Spleen (tissue), 11 donors: ENCODE data around the gene POU6F1. TPM values are rescaled to one million over a fixed set of nuclear protein-coding genes. Genes with fewer than 3 reads are reported as not detected.

Source experiments
- DNase-seq: peaks from one replicate; pipeline ENCODE4 v3.0.0-alpha.2; 2020
- H3K27ac ChIP-seq, 8 donors: fragments of 200-600 bp; sonication (generic) in 7 of 8; 1 replicate in 4 of 8; 2 replicates in 4 of 8; pipeline versions ENCODE4 v1.5.0 to v1.8.0; 2016 to 2021; ENCODE audit warnings: inconsistent platforms in 4 of 8, mild to moderate bottlenecking in 4 of 8, moderate library complexity in 1 of 8
- H3K27me3 ChIP-seq, 7 donors: fragments of 200-600 bp; sonication (generic) in 6 of 7; replicated peaks in 1 of 7; 1 replicate in 4 of 7; 2 replicates in 3 of 7; pipeline versions ENCODE4 v1.5.0 to v1.8.0; 2016 to 2021; ENCODE audit warnings: inconsistent platforms in 3 of 7, mild to moderate bottlenecking in 1 of 7
- H3K36me3 ChIP-seq, 6 donors: fragments of 200-600 bp; sonication (generic) in 5 of 6; 1 replicate in 4 of 6; 2 replicates in 2 of 6; pipeline versions ENCODE4 v1.5.0 to v1.8.0; 2016 to 2021; ENCODE audit warnings: inconsistent platforms in 2 of 6
- H3K4me1 ChIP-seq, 6 donors: fragments of 200-600 bp; sonication (generic) in 5 of 6; 1 replicate in 3 of 6; 2 replicates in 3 of 6; pipeline versions ENCODE4 v1.5.0 to v1.8.0; 2016 to 2021; ENCODE audit warnings: inconsistent platforms in 3 of 6
- H3K4me3 ChIP-seq, 8 donors: fragments of 200-600 bp; sonication (generic) in 7 of 8; 1 replicate in 4 of 8; 2 replicates in 4 of 8; pipeline versions ENCODE4 v1.5.0 to v1.8.0; 2016 to 2021; ENCODE audit warnings: inconsistent platforms in 4 of 8, mild to moderate bottlenecking in 4 of 8, moderate library complexity in 2 of 8
- H3K9me3 ChIP-seq, 8 donors: fragments of 200-600 bp; sonication (generic) in 7 of 8; 1 replicate in 4 of 8; 2 replicates in 4 of 8; pipeline versions ENCODE4 v1.5.0 to v1.8.0; 2016 to 2021; ENCODE audit warnings: inconsistent platforms in 4 of 8
- POLR2A ChIP-seq, 3 donors: fragments of 450-650 bp; IDR thresholded peaks; one replicate each; pipeline ENCODE4 v1.5.1; 2017; ENCODE audit warnings: antibody characterized with exemption in 3 of 3, mild to moderate bottlenecking in 1 of 3
- POLR2AphosphoS5 ChIP-seq, 3 donors: sonication (generic); formaldehyde crosslinking; IDR thresholded peaks; one replicate each; pipeline ENCODE4 v1.5.1; 2017; ENCODE audit warnings: antibody characterized with exemption in 3 of 3
- WGBS, 5 donors: extraction: QIAGEN DNeasy Blood & Tissue Kit in 3 of 5; methylation state at CpG; one replicate each; pipeline versions ENCODE4 v1.1.5 to v1.1.7; 2013 to 2018; 5-methylcytosine and 5-hydroxymethylcytosine counted together
- intact Hi-C: fragments of 100-400 bp; cut with DNase I; formaldehyde crosslinking; loops from one replicate; pipeline ENCODE4 v1.15.0; 2023; ENCODE audit warnings: low total_unique reads
- polyA plus RNA-seq, 3 donors: library from polyadenylated mRNA; stranded (reverse); fragments of 200-250 nt; gene quantifications; one replicate each; pipeline ENCODE4 v1.2.1, GENCODE V29; 2013
- total RNA-seq, 7 donors: library from RNA; depleted of rRNA in 3 of 7; stranded (reverse); fragments of >200 nt in 3 of 7; fragmentation: NEBNext Ultra II Directional in 4 of 7; extraction: Animal tissue kit (Norgen Biotek cat#: 25700) in 4 of 7; gene quantifications; one replicate each; pipeline versions ENCODE4 v1.1.0 to v1.2.1, GENCODE V29; 2016 to 2021
- TF ChIP-seq, protein P1 (sequence below), 11 experiments: fragments of 200-600 bp in 7 of 11; fragments of 450-650 bp in 4 of 11; sonication (generic) in 4 of 11; IDR thresholded peaks in 8 of 11; conservative IDR thresholded peaks in 3 of 11; 1 replicate in 7 of 11; 2 replicates in 4 of 11; pipeline versions ENCODE4 v1.4.0 to v1.8.0; 2016 to 2021; ENCODE audit warnings: antibody characterized with exemption in 11 of 11, inconsistent platforms in 4 of 11, mild to moderate bottlenecking in 1 of 11
- donor health status: healthy with polysubstance abuse.
- donor health status: DM: no; HTN: no; CAD: no; lungs with moderate emphysema.
- donor health status: DM: no; HTN: no; CAD: no.
- donor health status: Bipolar disorder and iron deficiency.
- donor health status: healthy.
- donor health status: DM: no; HTN: no; CAD: no.
- donor health status: DM: yes; HTN: yes; CAD: no.

The POU6F1 gene
- total and polyA plus RNA-seq, 10 donors, result 3.9 to 27.1 (median 18.5) TPM

DNA sequence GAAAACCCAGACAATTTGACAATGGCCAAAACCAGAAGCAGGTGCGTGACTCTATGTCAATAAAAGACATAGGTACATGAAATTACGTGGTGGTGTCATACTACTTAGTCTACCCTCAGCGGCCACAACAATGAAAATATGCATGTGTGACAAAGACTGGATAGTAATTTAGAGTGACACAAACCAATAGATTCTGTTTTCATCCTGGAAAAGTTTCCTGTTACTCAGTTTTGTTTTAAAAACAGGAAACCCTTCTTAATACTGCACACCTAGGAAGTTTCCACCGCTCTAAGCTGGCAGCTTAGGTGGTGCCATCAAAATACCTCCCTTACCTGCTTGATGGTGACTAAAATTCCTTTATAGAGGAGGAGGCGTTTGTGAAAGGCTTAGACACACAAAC is 15.1 kb downstream of the POU6F1 start:
- no peak for TF ChIP-seq POLR2A (IDR thresholded peaks at IDR 0.05)
- no peak for TF ChIP-seq POLR2AphosphoS5 (IDR thresholded peaks at IDR 0.05)
- TF ChIP-seq, protein P1, sequence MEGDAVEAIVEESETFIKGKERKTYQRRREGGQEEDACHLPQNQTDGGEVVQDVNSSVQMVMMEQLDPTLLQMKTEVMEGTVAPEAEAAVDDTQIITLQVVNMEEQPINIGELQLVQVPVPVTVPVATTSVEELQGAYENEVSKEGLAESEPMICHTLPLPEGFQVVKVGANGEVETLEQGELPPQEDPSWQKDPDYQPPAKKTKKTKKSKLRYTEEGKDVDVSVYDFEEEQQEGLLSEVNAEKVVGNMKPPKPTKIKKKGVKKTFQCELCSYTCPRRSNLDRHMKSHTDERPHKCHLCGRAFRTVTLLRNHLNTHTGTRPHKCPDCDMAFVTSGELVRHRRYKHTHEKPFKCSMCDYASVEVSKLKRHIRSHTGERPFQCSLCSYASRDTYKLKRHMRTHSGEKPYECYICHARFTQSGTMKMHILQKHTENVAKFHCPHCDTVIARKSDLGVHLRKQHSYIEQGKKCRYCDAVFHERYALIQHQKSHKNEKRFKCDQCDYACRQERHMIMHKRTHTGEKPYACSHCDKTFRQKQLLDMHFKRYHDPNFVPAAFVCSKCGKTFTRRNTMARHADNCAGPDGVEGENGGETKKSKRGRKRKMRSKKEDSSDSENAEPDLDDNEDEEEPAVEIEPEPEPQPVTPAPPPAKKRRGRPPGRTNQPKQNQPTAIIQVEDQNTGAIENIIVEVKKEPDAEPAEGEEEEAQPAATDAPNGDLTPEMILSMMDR (IDR thresholded peaks at IDR 0.05 in 8 of 11, conservative IDR thresholded peaks at IDR 0.05 in 3 of 11), result no peak
- H3K27ac ChIP-seq, result no peak overlapping the region
- peaks cover 0 to 39% (median 0%) of the 10 kb centered on the region in 6 donors for H3K36me3 ChIP-seq
- 86 to 90% (median 89%) methylated on average over 5 of the region's 5 CpGs for WGBS, 5 donors
- no peaks in the 10 kb centered on the region for H3K4me1 ChIP-seq
- DNase-seq, result no peak
- no peaks in the 10 kb centered on the region for H3K9me3 ChIP-seq
- no peak overlapping the region for H3K4me3 ChIP-seq
- intact Hi-C loops, result no loop called here
- H3K27me3 ChIP-seq, result no peaks in the 10 kb centered on the region

DNA sequence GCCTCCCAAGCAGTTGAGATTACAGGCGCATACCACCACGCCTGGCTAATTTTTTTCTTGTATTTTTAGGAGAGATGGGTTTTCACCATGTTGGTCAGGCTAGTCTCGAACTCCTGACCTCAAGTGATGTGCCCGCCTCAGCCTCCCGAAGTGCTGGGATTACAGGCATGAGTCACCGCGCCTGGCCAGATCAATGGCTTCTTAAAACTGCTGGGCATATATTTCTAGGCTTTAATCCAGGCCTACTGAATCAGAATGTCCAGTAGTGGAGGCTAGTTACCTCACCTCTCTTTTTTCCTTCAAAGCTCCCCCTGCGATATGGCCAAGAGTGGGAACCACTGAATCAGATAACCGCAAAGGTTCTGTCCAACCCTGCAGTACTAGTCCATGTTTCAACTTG is 17.1 kb downstream of the POU6F1 start:
- no peaks in the 10 kb centered on the region for H3K4me1 ChIP-seq
- no peaks in the 10 kb centered on the region for H3K9me3 ChIP-seq
- no peak for DNase-seq
- H3K27me3 ChIP-seq, result no peaks in the 10 kb centered on the region
- H3K27ac ChIP-seq, result no peak overlapping the region
- WGBS, 5 donors, result 92 to 96% (median 95%) methylated on average over 9 of the region's 9 CpGs
- intact Hi-C loops, result no loop called here
- H3K4me3 ChIP-seq, result no peak overlapping the region
- H3K36me3 ChIP-seq, result peaks cover 0 to 40% (median 0%) of the 10 kb centered on the region in 6 donors
- TF ChIP-seq, protein P1 (IDR thresholded peaks at IDR 0.05 in 8 of 11, conservative IDR thresholded peaks at IDR 0.05 in 3 of 11), result no peak
- TF ChIP-seq POLR2A (IDR thresholded peaks at IDR 0.05) (no peak), POLR2AphosphoS5 (IDR thresholded peaks at IDR 0.05) (no peak)

DNA sequence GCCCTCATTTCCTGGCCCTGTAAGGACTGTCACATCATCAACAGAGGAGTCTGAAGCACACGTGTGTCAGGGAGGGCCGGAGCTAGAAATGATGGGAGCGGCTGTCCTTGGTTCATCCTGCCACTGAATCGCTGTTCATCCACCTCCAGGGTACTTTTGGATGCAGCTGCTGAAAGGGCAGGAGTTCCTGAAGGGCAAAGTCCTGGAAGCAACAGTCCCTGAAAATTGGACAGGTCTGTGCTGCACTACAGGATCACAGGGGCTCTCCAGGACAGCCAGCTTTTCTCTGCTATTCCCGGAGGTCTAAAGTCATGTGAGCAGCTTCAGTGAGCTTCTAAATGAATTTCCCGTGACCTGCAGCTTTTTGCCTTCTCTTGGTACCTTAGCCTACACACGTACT is 17.7 kb downstream of the POU6F1 start:
- intact Hi-C loops, result no loop called here
- H3K36me3 ChIP-seq, result peaks cover 0 to 40% (median 0%) of the 10 kb centered on the region in 6 donors

DNA sequence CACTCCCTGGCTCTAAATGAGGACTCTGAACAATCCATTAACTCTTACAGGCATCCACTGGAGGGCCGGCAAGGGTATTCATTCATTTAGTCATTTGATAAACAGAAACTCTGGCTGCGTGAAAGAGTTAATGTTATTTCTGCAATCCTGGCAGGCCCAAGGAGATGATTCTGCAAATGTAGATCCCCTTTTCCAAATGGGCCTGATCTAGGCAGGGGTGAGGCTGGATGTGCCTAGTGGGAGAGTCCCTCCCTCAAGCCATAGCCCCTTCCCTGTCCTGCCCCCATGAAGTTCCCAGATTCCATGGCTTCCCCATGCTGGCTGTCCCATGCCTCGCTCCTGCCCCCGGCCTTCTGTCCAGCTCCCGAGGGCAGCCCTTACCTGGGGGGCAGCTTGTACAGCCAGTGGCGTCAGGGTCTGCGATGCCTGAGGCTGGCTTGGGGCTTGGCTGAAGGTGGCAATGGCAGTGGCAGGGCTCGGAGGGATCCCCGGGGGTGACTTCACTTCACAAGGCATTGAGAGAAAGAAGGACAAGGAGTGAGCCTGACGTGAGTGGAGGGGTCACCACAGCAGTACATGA is 18.4 kb downstream of the POU6F1 start:
- TF ChIP-seq POLR2A (IDR thresholded peaks at IDR 0.05), result no peak
- TF ChIP-seq, protein P1 (IDR thresholded peaks at IDR 0.05 in 8 of 11, conservative IDR thresholded peaks at IDR 0.05 in 3 of 11), result no peak
- no peak for TF ChIP-seq POLR2AphosphoS5 (IDR thresholded peaks at IDR 0.05)
- Histone ChIP-seq H3K4me3 (no peak overlapping the region), H3K4me1 (no peaks in the 10 kb centered on the region), H3K27ac (no peak overlapping the region), H3K36me3 (peaks cover 0 to 40% (median 0%) of the 10 kb centered on the region in 6 donors), H3K27me3 (no peaks in the 10 kb centered on the region), H3K9me3 (no peaks in the 10 kb centered on the region)
- 84 to 95% (median 90%) methylated on average over 9 to 10 of the region's 10 CpGs for WGBS, 5 donors
- intact Hi-C loops, result no loop called here
- DNase-seq, result no peak

More for the DNA sequence above, 17.7 kb downstream of the POU6F1 start:
- no peaks in the 10 kb centered on the region for H3K4me1 ChIP-seq
- WGBS, 5 donors, result 87 to 91% (median 90%) methylated on average over 4 to 7 of the region's 7 CpGs
- no peaks in the 10 kb centered on the region for H3K9me3 ChIP-seq
- H3K27ac ChIP-seq, result no peak overlapping the region
- TF ChIP-seq POLR2A (IDR thresholded peaks at IDR 0.05), result no peak
- no peak for TF ChIP-seq POLR2AphosphoS5 (IDR thresholded peaks at IDR 0.05)
- DNase-seq, result no peak
- no peaks in the 10 kb centered on the region for H3K27me3 ChIP-seq
- H3K4me3 ChIP-seq, result no peak overlapping the region
